Left ventricle myocardium inferior (tissue), 1 donor: Measurements from ENCODE around the gene IL1RL2. TPM values are rescaled to one million over a fixed set of nuclear protein-coding genes. Genes with fewer than 3 reads are reported as not detected.

Experiments
- DNase-seq: peaks from one replicate; pipeline ENCODE4 v3.0.0-alpha.2; 2020
- H3K27ac ChIP-seq: fragments of 200-600 bp; replicated peaks from 2 replicates; pipeline ENCODE4 v1.8.0; 2021
- H3K27me3 ChIP-seq: fragments of 200-600 bp; 2 replicates; pipeline ENCODE4 v1.8.0; 2021; ENCODE audit warnings: low read depth
- H3K36me3 ChIP-seq: fragments of 200-600 bp; 2 replicates; pipeline ENCODE4 v1.8.0; 2021
- H3K4me1 ChIP-seq: fragments of 200-600 bp; 2 replicates; pipeline ENCODE4 v1.8.0; 2021
- H3K4me3 ChIP-seq: fragments of 200-600 bp; 2 replicates; pipeline ENCODE4 v1.8.0; 2021; ENCODE audit warnings: mild to moderate bottlenecking, moderate library complexity
- H3K9me3 ChIP-seq: fragments of 200-600 bp; replicated peaks from 2 replicates; pipeline ENCODE4 v1.8.0; 2021
- intact Hi-C: fragments of 100-400 bp; cut with micrococcal nuclease; formaldehyde crosslinking; loops from one replicate; pipeline ENCODE4 v1.11.0; 2022
- total RNA-seq: library from RNA; stranded (reverse); fragmentation: NEBNext Ultra II Directional; extraction: Animal tissue kit (Norgen Biotek cat#: 25700); gene quantifications from one replicate; pipeline ENCODE4 v1.2.1, GENCODE V29; 2021
- TF ChIP-seq, protein P1 (sequence below): fragments of 200-600 bp; IDR thresholded peaks from 2 replicates; pipeline ENCODE4 v1.8.0; 2021; ENCODE audit warnings: antibody characterized with exemption, mild to moderate bottlenecking, borderline replicate concordance
- donor health status: DM: no; HTN: yes; CAD: no; lungs with severe emphysema.

The IL1RL2 gene
- total RNA-seq, 1 donor from 2014 or later, result 0.30 TPM

DNA sequence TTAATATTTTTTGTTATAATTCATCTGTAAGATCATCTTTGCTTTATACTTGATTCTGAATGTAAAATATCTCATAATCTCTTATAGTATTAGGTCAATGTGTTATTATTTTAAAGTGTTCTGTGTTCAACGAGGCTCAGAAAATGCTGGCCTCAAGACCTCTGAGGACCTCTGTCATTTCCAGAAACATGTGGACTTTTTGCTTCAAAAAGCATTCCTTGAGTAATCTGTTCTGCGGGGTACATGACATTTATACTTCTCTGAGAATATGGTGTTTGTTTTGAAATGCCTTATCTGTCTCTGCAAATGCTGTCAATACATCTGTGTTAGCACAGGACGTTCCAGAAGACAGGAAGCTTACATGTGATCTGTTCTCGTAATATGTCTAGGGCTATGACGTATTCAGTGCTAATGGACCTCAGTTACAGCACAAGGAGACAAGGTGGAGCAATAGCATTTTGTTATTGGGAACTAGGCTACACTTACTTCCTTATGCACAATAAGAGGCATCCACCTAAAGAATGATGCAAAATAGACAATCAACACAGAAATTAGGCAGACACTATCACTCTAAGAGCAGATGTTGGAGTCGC, 86.9 kb downstream of the IL1RL2 start:
- peak overlapping the region; percentile 51 for H3K27ac ChIP-seq
- TF ChIP-seq, protein P1, sequence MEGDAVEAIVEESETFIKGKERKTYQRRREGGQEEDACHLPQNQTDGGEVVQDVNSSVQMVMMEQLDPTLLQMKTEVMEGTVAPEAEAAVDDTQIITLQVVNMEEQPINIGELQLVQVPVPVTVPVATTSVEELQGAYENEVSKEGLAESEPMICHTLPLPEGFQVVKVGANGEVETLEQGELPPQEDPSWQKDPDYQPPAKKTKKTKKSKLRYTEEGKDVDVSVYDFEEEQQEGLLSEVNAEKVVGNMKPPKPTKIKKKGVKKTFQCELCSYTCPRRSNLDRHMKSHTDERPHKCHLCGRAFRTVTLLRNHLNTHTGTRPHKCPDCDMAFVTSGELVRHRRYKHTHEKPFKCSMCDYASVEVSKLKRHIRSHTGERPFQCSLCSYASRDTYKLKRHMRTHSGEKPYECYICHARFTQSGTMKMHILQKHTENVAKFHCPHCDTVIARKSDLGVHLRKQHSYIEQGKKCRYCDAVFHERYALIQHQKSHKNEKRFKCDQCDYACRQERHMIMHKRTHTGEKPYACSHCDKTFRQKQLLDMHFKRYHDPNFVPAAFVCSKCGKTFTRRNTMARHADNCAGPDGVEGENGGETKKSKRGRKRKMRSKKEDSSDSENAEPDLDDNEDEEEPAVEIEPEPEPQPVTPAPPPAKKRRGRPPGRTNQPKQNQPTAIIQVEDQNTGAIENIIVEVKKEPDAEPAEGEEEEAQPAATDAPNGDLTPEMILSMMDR, result no peak
- intact Hi-C loops, result no loop called here
- DNase-seq, result no peak
- H3K4me1 ChIP-seq, result peaks cover 1% of the 10 kb centered on the region
- no peaks in the 10 kb centered on the region for H3K36me3 ChIP-seq
- peaks cover 41% of the 10 kb centered on the region for H3K27me3 ChIP-seq
- no peak overlapping the region for H3K4me3 ChIP-seq
- peaks cover 9% of the 10 kb centered on the region for H3K9me3 ChIP-seq

- TF ChIP-seq, protein P1, result no peak
- Histone ChIP-seq H3K36me3 (no peaks in the 10 kb centered on the region), H3K9me3 (peaks cover 9% of the 10 kb centered on the region), H3K4me1 (no peaks in the 10 kb centered on the region), H3K27me3 (peaks cover 46% of the 10 kb centered on the region), H3K4me3 (no peak overlapping the region), H3K27ac (no peak overlapping the region)
- intact Hi-C loops, result no loop called here
- DNase-seq, result no peak
Observed at GRCh38 chr2:102276549-102277201, 89.9 kb downstream of the IL1RL2 start.

GRCh38 chr2:102277202-102277700, 90.4 kb downstream of the IL1RL2 start:
- intact Hi-C loops, result no loop called here
- Histone ChIP-seq H3K4me1 (no peaks in the 10 kb centered on the region), H3K36me3 (no peaks in the 10 kb centered on the region), H3K9me3 (peaks cover 9% of the 10 kb centered on the region), H3K27me3 (peaks cover 40% of the 10 kb centered on the region), H3K27ac (no peak overlapping the region), H3K4me3 (no peak overlapping the region)
- DNase-seq, result no peak
- TF ChIP-seq, protein P1, result no peak

DNA sequence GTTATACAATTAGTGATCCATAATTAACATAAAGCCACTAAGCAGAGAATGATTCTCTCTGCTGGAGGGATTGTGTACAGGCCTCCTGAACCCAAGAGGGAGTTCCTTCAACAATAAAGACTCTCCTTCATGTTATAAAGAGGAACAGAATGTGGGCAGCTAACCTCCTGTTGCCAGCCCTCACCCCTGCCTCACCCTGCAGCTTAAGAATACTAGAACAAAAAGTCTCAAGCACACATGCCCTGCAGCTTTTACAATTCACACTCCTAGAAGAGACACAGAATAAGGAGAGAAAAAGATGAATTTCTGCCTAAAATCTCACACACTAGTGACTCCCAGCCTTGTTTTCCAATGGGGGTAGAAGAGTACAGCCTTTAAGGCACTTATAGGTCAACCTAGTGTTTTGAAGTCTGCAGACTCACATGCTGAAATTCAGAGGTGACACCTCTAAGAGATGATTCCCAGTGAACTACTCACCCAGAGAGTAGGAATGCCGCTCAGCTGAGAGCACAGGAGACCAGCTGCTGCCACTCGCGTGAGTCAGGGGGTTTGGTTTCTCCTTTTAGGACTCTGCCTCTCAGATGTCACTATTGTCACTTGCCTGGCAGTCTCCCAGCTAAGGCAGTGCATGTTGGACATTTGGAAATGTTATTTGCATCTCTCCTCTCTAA, 92.0 kb downstream of the IL1RL2 start:
- TF ChIP-seq, protein P1, result no peak
- intact Hi-C loops, result no loop called here
- DNase-seq, result no peak
- Histone ChIP-seq H3K27ac (no peak overlapping the region), H3K4me3 (no peak overlapping the region), H3K36me3 (no peaks in the 10 kb centered on the region), H3K4me1 (no peaks in the 10 kb centered on the region), H3K27me3 (peaks cover 40% of the 10 kb centered on the region), H3K9me3 (peaks cover 9% of the 10 kb centered on the region)

DNA sequence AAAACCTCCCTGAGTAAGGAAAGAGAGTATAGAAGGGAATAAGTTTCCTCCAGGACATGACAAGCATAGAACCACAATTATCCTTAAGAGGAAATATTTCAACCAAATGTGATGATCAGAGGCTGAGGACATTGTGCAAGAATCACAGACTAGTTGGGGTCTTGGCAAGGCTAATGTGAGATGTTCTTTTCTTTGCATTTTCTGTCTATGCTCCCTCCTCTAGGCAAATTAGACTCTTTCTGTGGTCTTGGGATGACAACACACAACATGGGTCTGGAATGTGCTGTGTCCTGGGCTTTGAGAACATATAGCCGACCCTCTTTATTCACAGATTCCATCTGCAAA, 92.5 kb downstream of the IL1RL2 start:
- intact Hi-C loops, result no loop called here
- no peak for DNase-seq
- no peak overlapping the region for H3K4me3 ChIP-seq
- H3K27me3 ChIP-seq, result peaks cover 40% of the 10 kb centered on the region
- H3K4me1 ChIP-seq, result no peaks in the 10 kb centered on the region
- TF ChIP-seq, protein P1, result no peak
- peaks cover 9% of the 10 kb centered on the region for H3K9me3 ChIP-seq
- H3K27ac ChIP-seq, result no peak overlapping the region
- H3K36me3 ChIP-seq, result no peaks in the 10 kb centered on the region
